Keratinocyte (primary cell): ENCODE results near the gene RAB8A.

Experiments
- EZH2 ChIP-seq: IDR thresholded peaks from one replicate; pipeline ENCODE4 v1.6.1; 2012; ENCODE audit warnings: inconsistent platforms, mild to moderate bottlenecking, low read length, moderate library complexity
- TF ChIP-seq, protein P1 (sequence below), 3 experiments: IDR thresholded peaks in 1 of 3; conservative IDR thresholded peaks in 1 of 3; optimal IDR thresholded peaks in 1 of 3; 2 replicates in 2 of 3; 3 replicates in 1 of 3; pipeline versions ENCODE3 to v1.5.1; 2011; ENCODE audit warnings: low read length in 3 of 3, mild to moderate bottlenecking in 3 of 3, moderate library complexity in 2 of 3, control low read depth in 1 of 3, inconsistent platforms in 1 of 3; ENCODE audit not compliant: insufficient read depth in 2 of 3; ENCODE audit errors: extremely low read depth in 1 of 3

DNA sequence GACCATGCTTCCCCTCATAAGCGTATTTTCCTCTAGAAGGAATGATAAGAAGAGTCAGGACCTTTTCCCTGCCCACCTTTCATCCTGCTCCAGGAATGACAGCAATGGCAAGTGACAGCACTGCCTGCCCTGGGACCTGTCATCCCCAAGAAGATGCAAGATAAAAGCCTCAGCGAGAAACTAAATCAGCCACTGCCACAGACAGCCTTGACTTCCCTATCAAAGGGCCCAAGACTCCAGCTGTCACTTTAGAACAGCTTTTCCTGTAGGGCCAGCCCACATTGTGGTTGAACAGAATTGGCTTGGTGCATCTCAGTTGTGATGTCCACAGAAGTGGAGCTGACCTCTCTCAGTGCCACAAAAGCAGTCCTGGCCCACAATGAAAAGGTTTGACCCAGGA, 1.1 kb downstream of the RAB8A start:
- no peak for TF ChIP-seq EZH2
- TF ChIP-seq, protein P1, sequence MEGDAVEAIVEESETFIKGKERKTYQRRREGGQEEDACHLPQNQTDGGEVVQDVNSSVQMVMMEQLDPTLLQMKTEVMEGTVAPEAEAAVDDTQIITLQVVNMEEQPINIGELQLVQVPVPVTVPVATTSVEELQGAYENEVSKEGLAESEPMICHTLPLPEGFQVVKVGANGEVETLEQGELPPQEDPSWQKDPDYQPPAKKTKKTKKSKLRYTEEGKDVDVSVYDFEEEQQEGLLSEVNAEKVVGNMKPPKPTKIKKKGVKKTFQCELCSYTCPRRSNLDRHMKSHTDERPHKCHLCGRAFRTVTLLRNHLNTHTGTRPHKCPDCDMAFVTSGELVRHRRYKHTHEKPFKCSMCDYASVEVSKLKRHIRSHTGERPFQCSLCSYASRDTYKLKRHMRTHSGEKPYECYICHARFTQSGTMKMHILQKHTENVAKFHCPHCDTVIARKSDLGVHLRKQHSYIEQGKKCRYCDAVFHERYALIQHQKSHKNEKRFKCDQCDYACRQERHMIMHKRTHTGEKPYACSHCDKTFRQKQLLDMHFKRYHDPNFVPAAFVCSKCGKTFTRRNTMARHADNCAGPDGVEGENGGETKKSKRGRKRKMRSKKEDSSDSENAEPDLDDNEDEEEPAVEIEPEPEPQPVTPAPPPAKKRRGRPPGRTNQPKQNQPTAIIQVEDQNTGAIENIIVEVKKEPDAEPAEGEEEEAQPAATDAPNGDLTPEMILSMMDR (optimal IDR thresholded peaks at IDR 0.05 in 1 of 3, IDR thresholded peaks at IDR 0.05 in 1 of 3, conservative IDR thresholded peaks at IDR 0.05 in 1 of 3; ENCODE audit: extremely low read depth in 1 of 3, insufficient read depth in 2 of 3, low read length in 3 of 3): no peak
